HG03139 (cell line): ENCODE measurements around the gene TLCD1.

Experiments
- ATAC-seq: cut with Tn5 transposase; IDR thresholded peaks from one replicate; pipeline ENCODE4 v1.9.1; 2021; ENCODE audit not compliant: unreplicated experiment

TLCD1 gene, protein sequence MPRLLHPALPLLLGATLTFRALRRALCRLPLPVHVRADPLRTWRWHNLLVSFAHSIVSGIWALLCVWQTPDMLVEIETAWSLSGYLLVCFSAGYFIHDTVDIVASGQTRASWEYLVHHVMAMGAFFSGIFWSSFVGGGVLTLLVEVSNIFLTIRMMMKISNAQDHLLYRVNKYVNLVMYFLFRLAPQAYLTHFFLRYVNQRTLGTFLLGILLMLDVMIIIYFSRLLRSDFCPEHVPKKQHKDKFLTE

GRCh38 chr17:28726226-28726626, at the start of gene TLCD1:
Gene TLCD1 (minus strand): TSS chr17:28726233. CDS start chr17:28726097, 136 bp downstream.
- no peak for ATAC-seq

- no peak for ATAC-seq
These were observed 48.2 kb upstream of the TLCD1 start for GRCh38 chr17:28774206-28774605.

- no peak for ATAC-seq
These were observed 47.7 kb upstream of the TLCD1 start for GRCh38 chr17:28773736-28774135.

- ATAC-seq: no peak
These were observed 39.0 kb upstream of the TLCD1 start for GRCh38 chr17:28765038-28765437.

DNA sequence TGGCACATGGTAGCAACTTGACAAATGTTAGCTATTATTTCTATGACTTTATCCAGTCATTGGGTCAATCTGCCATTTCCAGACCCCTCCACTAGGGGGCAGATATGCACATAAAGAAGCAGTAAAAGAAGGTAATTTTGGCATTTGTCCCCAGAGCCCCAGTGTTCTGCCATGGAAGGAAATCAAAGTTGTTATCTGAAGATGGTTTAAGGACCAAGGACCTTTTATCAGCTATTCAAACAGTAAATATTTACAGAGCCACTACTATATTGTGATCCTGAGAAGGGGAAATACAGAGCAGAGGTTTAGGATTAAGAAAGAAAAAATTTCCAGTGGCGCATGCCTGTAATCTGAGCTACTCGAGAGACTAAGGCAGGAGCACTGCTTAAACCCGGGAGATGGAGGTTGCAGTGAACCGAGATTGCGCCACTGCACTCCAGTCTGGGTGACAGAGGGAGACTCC, 37.8 kb upstream of the TLCD1 start:
- ATAC-seq: no peak

DNA sequence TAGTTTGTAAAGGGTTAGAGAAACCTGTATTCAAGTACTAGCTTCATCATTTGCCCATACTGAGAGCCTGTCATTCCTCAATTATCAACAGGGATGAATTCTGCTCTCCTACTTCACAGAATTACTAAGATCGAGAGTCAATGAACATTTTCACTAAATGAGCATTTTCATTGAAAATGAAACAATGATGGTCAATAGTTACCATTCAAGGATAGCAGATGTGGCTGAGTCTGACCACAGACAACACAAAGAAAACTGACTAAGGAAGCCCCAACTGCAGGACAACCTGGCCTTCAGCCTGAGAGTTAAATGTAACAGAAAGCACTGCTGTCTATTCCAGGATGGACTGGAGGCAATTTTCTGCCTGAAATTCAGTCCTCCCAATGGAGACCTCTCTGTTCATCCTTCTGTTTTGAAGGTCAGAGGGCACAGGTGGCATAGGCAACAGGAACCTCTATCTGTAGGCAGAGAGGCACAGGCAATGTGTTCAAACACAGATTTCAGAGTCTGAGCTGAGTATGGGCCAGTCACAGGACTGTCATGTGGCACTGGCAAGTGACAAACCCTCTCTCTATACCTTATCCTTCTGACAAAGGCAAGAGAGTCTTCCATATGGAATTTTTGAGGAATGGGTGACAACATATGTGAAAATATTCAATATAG, 37.2 kb upstream of the TLCD1 start:
- no peak for ATAC-seq

- no peak for ATAC-seq
These were observed 34.8 kb upstream of the TLCD1 start for GRCh38 chr17:28760601-28761562.

DNA sequence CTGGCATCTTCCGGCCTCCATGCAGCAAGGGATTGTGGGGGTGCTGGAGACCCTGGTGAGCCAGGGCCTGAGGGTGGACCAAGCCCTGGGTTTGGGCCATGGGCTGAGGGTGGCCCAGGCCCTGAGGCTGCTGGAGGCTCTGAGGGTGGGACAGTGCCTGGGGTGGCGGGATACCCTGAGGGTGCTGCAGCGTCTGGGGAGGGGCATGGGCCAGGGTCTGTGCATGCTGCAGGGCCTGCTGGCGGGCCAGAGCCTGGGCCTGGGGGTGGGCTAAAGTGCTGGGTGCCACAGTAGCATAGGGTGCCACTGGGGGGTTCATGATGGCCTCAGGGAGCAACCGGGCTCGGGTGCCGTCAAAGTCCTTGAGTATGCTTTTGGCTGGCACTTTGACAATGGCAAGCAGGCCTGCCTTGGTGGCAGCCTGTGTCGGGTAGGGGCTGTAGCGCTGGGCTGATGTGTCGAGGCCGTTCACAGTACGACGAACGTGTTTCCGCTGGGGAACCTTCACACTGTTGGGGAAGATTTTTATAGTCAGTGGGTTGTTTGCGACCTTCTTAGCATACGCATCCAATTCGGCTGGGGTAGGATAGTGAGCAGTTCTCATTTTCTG, 33.3 kb upstream of the TLCD1 start:
- ATAC-seq: no peak

DNA sequence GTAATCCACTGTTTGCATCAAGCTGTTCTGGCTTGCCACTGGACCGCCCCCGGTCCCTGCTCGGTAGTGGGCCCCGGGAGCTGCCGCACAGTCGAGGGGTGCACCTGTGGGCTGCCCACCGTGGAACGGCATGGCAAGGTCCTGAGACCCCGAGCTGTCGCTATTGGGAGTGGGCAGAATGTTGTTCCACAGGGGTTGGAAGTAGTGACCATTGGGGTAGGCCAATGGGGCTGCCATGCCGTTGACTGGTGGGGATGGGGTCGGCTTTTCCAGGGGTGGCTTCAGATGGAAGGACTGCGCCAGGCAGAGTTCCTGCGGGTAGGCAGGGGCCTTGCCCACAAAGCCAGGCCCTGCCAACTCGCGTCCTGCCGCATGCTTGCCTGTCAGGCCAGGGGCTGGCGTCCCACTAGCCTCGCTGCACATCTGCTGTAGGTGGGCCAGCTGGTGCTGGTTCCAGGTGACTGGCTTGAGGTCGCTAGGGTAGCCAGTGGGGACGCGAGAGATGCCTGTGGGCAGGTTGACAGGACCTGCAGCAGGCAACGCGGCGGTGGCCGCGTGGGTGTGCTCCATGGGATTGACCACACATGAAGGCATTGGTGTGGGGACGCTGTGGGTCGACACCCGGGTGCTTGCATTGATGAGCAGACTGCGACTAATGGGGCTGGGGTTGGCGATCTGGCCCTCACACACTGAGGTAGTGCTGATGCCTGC, 32.5 kb upstream of the TLCD1 start:
- ATAC-seq: no peak

- no peak for ATAC-seq
These were observed 30.2 kb upstream of the TLCD1 start for GRCh38 chr17:28756049-28756804.

DNA sequence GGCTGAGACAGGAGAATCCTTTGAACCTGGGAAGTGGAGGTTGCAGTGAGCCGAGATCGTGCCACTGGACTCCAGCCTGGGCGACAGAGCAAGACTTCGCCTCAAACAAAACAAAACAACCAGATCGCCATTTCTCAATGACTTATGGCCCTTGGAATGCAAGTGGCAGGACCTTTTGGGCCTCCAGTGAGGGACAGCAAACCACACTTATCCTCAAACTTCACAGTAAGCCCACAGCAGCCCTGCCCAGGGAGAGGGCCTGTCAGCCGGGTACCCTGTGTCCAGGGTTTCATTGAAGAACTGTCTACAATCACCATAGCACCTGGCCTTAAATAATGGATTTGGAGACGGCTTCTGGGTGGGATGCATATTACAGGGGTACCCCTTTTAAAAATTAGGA, 29.5 kb upstream of the TLCD1 start:
- ATAC-seq: no peak

DNA sequence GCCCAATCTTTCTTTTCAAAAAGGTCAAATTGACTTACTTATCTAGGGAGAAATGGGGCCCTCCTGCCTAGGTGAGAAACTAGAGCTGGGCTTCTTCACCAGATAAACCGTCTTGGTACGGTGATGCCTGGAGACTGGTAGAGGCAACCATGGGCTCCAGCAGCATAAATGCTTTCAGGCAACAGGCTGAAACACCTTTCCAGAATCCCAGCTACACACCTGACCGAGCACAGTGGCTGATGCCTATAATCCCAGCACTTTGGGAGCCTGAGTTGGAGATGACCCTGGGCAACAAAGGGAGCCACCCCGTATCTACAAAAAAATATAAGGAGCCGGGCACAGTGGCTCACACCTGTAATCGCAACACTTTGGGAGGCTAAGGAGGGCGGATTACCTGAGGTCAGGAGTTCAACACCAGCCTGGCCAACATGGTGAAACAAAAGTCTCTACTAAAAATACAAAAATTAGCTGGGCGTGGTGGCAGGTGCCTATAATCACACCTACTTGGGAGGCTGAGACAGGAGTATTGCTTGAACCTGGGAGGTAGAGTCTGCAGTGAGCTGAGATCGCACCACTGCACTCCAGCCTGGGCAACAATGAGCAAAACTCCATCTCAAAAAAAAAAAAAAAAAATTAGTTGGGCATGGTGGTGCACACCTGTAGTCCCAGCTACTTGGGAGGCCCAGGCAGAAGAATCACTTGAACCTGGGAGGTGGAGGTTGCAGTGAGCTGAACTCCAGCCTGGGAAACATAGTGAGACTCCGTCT, 25.8 kb upstream of the TLCD1 start:
- ATAC-seq: no peak

- ATAC-seq: peak; percentile 55
These were observed 24.4 kb upstream of the TLCD1 start for GRCh38 chr17:28750178-28751047.

GRCh38 chr17:28749516-28750177, 23.6 kb upstream of the TLCD1 start:
- no peak for ATAC-seq

DNA sequence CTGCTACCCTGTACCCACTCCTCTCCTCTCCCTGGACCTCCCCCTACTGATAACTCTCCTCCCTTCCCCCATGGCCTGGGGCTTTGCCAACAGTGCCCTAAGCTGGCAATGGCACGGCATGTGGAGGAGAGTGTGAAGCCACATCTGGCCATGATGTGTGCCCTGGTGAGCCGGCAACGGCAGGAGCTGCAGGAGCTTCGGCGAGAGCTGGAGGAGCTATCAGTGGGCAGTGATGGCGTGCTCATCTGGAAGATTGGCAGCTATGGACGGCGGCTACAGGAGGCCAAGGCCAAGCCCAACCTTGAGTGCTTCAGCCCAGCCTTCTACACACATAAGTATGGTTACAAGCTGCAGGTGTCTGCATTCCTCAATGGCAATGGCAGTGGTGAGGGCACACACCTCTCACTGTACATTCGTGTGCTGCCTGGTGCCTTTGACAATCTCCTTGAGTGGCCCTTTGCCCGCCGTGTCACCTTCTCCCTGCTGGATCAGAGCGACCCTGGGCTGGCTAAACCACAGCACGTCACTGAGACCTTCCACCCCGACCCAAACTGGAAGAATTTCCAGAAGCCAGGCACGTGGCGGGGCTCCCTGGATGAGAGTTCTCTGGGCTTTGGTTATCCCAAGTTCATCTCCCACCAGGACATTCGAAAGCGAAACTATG, 23.0 kb upstream of the TLCD1 start:
- ATAC-seq: no peak

DNA sequence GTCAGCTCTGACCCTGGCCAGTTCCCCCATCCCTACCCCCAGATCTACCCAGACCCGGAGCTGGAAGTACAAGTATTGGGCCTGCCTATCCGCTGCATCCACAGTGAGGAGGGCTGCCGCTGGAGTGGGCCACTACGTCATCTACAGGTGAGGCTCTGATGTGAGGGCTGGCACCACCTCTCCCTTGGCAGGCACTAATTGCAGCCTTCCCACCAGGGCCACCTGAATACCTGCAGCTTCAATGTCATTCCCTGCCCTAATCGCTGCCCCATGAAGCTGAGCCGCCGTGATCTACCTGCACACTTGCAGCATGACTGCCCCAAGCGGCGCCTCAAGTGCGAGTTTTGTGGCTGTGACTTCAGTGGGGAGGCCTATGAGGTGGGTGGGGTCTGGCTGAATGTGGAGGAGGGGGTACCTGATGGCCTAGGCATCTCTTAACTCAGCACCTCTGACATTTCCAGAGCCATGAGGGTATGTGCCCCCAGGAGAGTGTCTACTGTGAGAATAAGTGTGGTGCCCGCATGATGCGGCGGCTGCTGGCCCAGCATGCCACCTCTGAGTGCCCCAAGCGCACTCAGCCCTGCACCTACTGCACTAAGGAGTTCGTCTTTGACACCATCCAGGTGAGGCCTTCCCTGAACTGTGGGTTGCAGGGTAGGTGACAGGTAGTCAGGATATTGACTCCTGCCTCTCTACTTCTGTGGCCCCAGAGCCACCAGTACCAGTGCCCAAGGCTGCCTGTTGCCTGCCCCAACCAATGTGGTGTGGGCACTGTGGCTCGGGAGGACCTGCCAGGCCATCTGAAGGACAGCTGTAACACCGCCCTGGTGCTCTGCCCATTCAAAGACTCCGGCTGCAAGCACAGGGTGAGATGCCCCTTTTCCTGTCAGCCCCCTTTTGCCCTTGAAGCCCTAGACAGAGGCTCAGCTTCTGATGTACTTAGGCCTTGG, 22.0 kb upstream of the TLCD1 start:
- no peak for ATAC-seq
